Stromal cell of bone marrow (primary cell): ENCODE results near the gene SNHG17.
"Not testable (repeated sequence)": the region's sequence is repeated elsewhere in the genome, so short reads cannot be mapped to it uniquely, and the experiment has no call there.

Experiments
- DNase-seq: peaks from one replicate; pipeline ENCODE4 v3.0.0-alpha.2; 2012; ENCODE audit warnings: low read depth

Gene SNHG17

DNA sequence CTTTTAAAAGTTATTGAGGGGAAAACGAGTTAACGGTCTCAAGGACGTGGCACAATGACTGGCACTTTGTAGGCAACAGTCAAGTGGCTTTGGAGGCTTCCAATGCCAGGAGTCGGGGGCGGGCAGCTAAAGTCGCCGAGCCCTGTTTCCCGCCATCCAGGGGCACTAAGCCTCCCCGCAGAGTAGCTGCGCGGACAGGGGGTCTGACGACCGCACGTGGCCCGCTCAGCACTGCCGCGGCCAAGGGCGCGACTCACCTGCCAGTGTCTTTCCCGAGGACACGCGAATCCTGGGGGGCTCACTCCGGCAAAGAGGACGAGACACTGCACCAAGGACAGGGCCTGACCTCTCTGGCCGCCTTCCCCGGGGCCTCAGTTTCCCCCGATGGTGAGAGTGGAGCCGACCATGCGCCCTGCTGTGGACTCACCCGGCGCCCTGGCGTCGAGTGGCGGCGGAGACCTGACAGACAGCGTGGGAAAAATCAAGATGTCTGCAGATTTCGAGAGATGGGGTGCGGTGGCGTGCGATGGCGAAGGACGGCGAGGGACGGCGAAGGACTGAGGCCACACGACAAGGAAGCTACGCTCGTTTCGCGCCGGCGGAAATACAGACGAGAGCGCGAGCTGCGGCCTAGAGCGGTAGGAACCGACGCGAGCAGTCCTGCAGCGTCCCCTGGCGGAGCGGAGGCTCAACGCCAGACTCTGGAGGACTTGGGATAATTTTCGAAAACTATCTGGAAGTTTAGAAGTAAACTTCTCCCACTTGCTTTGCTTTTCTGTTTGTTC lies at the start of gene SNHG17:
Gene SNHG17 (minus strand): TSS at position 559 of the 785 bp plus-strand sequence.
- DNase-seq, result peak; percentile 80

- DNase-seq, result no peak
Measured at GRCh38 chr20:38479596-38479995, 44.5 kb upstream of the SNHG17 start.

DNA sequence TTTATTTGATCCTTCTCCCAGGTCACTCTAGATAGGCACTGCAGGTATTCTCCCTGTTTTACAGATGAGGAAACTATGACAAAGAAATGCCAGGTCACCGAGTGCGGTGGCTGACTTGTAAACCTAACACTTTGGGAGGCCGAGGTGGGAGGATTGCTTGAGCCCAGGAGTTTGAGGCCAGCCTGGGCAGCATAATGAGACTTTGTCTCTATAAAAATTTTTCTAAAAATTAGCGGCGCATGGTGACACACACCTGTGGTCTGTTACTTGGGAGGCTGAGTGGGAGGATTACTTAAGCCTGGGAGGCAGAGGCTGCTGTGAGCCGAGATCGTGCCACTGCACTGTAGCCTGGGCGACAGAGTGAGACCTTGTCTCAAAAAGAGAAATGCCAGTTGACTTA lies 42.6 kb upstream of the SNHG17 start:
- DNase-seq, result no peak

- DNase-seq, result no peak
Measured at GRCh38 chr20:38473367-38473795, 38.3 kb upstream of the SNHG17 start.

DNA sequence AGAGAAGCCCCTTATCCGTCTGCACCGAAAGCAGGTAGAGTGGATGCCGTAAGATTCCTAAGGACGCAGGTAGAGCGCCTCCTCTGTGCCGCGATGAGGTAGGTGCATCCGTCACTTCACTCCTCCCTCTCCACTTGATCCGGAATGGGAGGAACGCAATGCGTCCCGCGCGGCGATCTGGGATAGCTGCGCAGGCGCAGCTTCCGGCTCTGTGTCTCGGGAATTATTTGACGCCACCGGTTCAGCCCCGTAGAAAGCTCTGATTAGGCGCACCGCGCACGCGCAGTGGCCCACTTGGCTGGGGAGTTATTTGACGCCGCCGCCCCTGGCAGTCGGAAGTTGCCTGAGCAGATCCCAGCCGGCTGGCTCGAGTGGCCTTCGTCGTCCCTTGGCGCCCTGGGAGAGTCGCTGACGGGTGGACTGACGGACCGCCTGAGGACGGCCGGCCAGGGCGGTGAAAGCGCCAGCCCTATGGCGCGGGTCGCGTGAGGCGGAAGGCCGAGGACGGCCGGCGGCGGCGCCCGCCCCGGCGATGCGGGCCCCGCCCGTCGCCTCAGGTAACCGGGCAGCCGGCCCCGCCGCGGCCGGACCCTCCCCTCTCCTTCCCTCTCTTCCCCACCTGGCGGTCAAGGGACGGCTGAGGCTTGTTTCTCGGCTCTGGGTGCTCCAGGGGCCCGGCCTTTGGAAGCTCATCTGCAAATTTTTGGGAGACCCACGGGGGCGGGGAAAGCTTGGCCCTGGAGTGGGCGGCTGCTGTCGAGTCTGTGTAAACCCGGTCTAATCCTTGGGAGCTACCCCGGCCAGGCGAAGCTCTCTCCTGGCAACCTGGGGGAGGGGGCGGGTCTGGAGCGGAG lies 37.6 kb upstream of the SNHG17 start, which contains the start of gene RALGAPB:
Gene RALGAPB (plus strand): TSS at position 331 of the 854 bp plus-strand sequence. CDS start 15,590 bp downstream, outside the sequence.
- DNase-seq, result peak; percentile 95

DNA sequence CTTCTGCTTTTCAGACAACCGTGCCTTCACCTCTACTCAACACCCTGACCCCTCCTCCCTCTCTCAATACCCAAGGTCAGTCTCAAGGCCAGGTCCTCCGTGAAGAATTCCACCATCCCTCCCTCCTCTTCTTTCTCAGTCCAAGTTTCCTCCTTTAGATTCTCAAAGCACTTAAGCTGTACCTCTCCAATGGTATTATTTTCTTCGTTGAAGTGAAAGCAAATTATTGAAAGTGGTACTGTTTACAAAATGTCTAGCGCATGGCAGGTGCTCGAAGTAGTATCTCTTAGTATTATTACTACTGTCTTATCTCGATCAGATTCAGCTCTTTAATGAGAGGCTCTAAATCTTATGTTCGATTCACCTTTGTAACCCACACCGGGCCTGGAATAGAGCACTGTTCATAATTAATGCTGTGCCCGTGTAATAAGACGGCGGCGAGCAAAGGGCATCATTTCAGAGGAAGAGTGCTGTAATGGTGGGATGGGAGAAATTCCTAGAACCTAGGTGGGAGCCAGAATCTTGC lies 36.9 kb upstream of the SNHG17 start:
- no peak for DNase-seq

- no peak for DNase-seq
Measured at GRCh38 chr20:38471245-38471644, 36.1 kb upstream of the SNHG17 start.

DNA sequence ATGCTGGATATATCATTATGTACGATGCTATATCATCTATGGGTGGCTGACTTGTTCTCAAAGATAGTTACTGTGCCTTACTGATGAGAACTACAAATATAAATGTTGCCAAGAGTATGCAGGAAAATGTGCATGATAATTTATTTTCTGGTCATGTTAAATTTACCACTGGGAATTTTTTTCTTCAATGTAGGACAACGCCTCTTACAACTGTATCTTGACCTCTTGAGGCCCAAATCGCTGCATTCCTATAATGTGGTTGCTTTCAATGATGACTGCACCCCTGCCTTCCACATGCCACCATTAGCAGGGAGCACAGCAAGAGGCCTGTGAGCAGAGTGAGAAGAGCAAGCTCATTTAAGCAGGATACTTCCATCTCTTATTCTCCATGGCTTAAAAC lies 31.9 kb upstream of the SNHG17 start:
- DNase-seq, result no peak

GRCh38 chr20:38466171-38466570 lies 31.0 kb upstream of the SNHG17 start:
- no peak for DNase-seq

DNA sequence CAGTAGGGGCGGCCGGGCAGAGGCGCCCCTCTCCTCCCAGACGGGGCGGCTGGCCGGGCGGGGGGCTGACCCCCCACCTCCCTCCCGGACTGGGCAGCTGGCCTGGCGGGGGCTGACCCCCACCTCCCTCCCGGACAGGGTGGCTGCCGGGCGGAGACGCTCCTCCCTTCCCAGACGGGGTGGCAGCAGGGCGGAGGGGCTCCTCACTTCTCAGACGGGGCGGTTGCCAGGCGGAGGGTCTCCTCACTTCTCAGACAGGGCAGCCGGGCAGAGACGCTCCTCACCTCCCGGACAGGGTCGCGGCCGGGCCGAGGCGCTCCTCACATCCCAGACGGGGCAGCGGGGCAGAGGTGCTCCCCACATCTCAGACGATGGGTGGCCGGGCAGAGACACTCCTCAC lies 26.4 kb upstream of the SNHG17 start:
- DNase-seq, result not testable (repeated sequence)

GRCh38 chr20:38461167-38461566 lies 26.0 kb upstream of the SNHG17 start:
- not testable (repeated sequence) for DNase-seq

- not testable (repeated sequence) for DNase-seq
Measured at GRCh38 chr20:38460631-38461030, 25.5 kb upstream of the SNHG17 start.

DNA sequence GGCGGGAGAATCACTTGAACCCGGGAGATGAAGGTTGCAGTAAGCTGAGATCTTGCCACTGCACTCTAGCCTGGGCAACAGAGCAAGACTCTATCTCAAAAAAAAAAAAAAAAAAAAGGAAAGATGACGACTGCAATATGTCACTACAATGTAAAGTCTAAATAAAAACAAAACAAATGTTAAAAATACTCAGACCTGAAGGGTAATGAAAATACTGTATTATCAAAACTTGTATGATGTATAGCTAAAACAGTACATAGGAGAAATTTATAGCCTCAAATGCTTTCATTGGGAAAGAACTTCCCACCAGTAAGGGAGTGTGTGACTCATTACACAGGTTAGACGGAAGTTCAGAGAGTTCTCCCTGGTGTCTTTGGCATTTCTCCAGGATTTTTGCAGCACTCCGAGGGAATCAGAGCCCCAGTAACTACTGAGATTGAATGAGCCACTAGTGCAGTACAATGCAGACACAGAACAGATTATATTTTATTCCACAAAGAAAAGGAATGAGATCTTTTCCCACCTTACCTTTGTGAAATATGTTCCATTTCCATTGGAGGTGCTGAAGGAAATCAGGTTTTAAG lies 25.0 kb upstream of the SNHG17 start:
- peak; percentile 30 for DNase-seq

- DNase-seq, result no peak
Measured at GRCh38 chr20:38458314-38458713, 23.2 kb upstream of the SNHG17 start.

DNA sequence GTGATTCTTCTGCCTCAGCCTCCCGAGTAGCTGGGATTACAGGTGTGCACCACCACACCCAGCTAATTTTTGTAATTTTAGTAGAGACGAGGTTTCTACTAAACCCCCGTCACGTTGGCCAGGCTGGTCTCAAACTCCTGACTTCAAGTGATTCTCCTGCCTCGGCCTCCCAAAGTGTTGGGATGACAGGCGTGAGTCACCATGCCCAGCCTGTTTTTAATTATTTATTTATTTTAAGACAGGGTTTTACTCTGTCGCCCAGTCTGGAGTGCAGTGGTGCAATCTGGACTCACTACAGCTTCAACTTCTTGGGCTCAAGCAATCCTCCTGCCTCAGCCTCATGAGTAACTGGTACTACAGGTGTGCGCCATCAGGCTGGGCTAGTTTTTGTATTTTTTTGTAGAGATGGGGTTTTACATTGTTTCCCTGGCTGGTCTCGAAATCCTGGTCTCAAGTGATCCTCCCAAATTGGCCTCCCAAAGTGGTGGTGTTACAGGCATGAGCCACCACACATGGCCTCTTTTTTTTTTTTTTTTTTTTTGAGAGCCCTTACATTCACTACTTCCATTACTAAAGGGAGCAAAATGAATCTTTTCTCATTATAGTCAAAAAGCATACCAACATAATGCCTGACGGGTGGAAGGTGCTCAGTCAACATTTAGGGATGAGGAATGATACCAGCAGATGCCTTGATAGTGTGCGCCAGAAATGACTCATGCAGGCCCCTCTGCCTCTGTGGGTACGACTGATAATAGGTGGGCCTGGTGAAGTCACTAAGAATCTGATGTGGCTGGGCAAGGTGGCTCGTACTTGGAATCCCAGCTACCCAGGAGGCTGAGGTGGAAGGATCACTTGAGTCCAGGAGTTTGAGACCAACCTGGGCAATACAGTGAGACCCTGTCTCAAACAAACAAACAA lies 19.7 kb upstream of the SNHG17 start:
- DNase-seq, result no peak

- DNase-seq, result no peak
Measured at GRCh38 chr20:38453941-38454340, 18.8 kb upstream of the SNHG17 start.

- no peak for DNase-seq
Measured at GRCh38 chr20:38452880-38453624, 17.9 kb upstream of the SNHG17 start.

DNA sequence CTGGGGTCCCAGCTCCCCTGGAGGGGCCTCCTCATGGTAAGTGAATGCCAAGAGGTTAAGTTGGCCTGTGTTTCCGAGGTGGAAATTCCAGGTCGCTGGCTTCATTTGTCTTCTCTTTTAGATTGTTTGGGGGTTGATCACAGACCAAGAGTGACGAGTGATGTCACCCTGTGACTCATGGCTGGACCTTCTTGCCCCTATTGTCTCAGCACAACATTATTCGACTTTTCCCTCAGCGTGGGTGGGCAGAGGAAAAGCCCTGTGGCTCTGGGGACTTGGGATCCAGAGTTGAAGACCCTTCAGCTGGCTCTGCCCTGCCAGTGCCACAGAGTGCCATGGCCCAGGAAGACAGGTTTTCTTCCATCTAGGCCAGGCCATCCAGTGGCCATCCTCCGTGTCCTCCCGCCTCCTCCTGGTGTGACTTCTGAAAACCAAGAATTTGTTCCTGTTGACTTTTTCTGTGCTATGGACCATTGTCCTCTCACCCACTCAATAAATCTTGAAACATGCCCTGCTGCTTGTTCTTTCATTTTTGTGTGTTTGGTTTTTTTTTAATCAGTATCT lies 15.4 kb upstream of the SNHG17 start:
- no peak for DNase-seq

DNA sequence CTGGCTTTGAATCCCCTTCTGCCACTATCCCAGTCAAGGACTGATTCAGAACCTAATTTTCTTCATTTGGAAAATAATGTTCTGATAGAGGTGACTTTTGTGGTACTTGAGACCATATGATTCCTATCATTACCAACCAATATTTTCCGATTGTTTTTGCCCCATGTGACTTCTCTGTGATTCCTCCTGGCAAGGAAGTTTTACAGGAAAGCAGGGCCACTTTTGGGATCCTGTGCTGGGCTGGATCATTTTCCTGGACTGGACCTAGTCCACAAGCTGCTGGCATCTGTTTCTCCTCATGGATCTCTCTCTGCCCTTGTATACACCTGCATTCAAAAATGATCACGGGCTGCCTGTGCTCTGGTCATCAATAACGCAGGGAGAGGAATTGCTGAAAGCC lies 13.9 kb upstream of the SNHG17 start:
- DNase-seq, result no peak
